Embryonic facial prominence (tissue), 1 donor: ENCODE results near the gene TNFAIP3.
"Not testable (repeated sequence)": the region's sequence is repeated elsewhere in the genome, so short reads cannot be mapped to it uniquely, and the experiment has no call there.

ENCODE experiments used
- DNase-seq: peaks from one replicate; pipeline ENCODE4 v3.0.0-alpha.2; 2016; ENCODE audit errors: extremely low spot score

Gene TNFAIP3

DNA sequence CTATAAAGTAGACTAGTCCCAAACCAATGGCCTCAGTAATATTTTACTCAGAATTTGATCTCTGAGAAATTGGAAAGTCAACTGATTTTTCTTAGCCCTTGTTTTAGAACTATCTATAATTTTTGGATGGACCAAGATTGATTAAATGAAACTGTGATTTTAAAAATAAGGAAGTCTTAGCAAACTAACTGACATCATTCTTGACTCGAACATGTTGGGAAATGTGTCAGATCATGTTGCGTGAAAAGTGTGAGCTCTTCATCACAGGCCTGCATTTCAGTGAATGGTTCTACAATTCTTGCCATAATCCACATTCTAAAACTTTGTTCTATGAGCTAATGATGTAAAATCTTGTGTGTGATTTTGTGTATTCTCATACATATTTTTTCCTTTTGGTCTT lies 11.0 kb downstream of the TNFAIP3 start:
- DNase-seq: no peak

DNA sequence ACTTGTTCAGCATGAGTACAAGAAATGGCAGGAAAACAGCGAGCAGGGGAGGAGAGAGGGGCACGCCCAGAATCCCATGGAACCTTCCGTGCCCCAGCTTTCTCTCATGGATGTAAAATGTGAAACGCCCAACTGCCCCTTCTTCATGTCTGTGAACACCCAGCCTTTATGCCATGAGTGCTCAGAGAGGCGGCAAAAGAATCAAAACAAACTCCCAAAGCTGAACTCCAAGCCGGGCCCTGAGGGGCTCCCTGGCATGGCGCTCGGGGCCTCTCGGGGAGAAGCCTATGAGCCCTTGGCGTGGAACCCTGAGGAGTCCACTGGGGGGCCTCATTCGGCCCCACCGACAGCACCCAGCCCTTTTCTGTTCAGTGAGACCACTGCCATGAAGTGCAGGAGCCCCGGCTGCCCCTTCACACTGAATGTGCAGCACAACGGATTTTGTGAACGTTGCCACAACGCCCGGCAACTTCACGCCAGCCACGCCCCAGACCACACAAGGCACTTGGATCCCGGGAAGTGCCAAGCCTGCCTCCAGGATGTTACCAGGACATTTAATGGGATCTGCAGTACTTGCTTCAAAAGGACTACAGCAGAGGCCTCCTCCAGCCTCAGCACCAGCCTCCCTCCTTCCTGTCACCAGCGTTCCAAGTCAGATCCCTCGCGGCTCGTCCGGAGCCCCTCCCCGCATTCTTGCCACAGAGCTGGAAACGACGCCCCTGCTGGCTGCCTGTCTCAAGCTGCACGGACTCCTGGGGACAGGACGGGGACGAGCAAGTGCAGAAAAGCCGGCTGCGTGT lies 11.6 kb downstream of the TNFAIP3 start:
- DNase-seq: no peak

DNA sequence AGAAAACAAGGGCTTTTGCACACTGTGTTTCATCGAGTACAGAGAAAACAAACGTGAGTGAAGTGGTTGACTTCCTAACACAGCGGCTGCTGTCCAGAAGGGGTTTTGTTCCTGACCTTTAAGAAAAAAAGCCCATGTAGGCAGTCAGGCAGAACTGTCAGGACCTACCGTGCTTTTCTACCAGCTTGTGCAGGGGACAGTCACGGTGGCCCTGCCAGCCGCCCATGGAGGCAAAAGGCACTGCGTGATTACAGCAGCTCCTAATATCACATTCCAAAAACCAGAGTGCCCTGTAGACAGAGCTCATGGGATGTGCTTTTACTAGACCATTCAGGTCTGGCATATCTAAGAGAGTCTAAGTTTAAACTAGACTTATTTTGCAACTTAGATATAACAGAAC lies 12.2 kb downstream of the TNFAIP3 start:
- no peak for DNase-seq

DNA sequence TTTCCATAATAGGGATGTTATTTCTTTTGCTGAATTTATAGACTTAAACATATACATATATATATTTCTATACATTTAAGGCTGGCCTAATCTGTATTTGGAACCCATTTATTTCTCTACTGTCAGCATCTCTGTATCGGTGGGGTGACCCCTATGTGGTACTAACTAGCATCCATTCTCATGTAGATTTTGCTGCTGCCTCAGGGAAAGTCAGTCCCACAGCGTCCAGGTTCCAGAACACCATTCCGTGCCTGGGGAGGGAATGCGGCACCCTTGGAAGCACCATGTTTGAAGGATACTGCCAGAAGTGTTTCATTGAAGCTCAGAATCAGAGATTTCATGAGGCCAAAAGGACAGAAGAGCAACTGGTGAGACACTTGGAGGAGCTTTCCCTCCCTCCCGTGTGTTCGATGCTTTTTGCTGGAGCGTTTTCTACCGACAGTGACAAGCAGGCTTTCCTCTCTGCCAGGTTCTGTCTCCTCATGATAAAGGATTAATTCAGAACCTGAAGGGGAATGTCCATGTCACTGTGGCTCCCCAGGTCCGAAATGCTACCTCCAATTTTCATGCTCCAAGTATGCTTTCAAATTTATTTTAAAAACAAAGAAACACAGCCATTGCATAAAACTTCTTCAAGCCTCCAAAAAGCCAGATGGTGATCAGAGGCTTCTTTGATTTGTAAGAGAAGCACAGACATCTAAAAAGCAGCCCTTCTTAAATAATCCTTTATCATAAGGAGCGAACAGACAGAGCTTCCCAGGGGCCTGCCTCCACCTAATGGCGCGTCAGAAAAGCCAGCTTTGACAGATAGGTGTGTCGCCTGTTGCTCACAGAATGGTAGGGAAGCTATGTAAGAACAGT lies 13.1 kb downstream of the TNFAIP3 start:
- DNase-seq: no peak

DNA sequence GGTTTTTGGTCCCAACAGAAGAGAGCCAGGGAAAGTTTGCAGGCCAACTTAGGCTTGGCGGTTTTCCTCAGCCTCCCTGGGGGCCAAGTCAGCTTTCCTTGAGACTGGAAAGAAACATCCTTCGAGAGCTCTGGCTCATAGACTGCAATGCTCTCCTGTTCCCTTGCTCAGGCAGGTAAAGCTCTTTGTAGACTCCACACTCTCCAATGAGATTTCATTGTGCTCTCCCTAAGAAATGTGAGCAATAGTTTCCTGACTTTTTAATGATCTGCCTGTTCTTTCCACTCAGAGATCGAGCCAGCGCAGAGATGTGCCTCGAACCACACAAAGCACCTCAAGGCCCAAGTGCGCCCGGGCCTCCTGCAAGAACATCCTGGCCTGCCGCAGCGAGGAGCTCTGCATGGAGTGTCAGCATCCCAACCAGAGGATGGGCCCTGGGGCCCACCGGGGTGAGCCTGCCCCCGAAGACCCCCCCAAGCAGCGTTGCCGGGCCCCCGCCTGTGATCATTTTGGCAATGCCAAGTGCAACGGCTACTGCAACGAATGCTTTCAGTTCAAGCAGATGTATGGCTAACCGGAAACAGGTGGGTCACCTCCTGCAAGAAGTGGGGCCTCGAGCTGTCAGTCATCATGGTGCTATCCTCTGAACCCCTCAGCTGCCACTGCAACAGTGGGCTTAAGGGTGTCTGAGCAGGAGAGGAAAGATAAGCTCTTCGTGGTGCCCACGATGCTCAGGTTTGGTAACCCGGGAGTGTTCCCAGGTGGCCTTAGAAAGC lies 13.9 kb downstream of the TNFAIP3 start:
- no peak for DNase-seq

DNA sequence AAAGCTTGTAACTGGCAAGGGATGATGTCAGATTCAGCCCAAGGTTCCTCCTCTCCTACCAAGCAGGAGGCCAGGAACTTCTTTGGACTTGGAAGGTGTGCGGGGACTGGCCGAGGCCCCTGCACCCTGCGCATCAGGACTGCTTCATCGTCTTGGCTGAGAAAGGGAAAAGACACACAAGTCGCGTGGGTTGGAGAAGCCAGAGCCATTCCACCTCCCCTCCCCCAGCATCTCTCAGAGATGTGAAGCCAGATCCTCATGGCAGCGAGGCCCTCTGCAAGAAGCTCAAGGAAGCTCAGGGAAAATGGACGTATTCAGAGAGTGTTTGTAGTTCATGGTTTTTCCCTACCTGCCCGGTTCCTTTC lies 14.4 kb downstream of the TNFAIP3 start:
- DNase-seq: no peak

DNA sequence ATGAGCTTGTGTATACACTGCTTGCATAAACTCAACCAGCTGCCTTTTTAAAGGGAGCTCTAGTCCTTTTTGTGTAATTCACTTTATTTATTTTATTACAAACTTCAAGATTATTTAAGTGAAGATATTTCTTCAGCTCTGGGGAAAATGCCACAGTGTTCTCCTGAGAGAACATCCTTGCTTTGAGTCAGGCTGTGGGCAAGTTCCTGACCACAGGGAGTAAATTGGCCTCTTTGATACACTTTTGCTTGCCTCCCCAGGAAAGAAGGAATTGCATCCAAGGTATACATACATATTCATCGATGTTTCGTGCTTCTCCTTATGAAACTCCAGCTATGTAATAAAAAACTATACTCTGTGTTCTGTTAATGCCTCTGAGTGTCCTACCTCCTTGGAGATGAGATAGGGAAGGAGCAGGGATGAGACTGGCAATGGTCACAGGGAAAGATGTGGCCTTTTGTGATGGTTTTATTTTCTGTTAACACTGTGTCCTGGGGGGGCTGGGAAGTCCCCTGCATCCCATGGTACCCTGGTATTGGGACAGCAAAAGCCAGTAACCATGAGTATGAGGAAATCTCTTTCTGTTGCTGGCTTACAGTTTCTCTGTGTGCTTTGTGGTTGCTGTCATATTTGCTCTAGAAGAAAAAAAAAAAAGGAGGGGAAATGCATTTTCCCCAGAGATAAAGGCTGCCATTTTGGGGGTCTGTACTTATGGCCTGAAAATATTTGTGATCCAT lies 15.3 kb downstream of the TNFAIP3 start:
- DNase-seq: no peak

DNA sequence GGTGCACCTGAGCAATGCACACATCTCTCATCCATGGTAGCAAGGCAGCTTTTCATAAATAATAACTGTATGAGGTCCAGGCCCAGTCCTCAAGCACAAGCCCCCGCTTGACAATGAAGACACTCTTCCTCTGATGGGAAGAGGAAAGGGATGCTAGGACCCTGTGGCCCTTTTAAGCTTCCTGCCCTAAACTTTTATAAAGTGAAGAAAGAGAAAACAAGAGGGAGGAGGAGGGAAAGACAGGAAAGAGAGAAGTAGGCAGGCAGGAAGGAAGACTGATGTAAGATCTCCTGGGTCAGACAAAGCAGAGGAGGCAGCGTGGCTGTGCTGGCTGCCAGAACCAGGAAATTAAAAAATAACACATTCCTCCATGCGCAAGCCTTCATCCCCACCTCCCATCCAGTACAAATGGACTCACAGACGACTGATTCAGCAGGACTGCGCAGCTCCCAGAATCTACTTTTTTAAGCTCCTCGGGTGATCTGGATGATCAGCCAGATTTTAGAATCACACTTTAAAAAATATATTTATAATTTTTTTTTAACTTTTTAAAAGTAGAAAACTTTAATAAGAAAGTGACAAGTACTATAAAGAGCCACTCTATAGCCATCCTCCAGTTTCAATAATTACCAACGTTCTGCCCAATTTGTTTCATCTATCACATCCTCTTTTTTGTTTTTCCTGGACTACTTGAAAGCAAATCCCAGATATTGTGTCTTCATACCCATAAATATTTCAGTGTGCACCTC lies 16.5 kb downstream of the TNFAIP3 start:
- DNase-seq: no peak

DNA sequence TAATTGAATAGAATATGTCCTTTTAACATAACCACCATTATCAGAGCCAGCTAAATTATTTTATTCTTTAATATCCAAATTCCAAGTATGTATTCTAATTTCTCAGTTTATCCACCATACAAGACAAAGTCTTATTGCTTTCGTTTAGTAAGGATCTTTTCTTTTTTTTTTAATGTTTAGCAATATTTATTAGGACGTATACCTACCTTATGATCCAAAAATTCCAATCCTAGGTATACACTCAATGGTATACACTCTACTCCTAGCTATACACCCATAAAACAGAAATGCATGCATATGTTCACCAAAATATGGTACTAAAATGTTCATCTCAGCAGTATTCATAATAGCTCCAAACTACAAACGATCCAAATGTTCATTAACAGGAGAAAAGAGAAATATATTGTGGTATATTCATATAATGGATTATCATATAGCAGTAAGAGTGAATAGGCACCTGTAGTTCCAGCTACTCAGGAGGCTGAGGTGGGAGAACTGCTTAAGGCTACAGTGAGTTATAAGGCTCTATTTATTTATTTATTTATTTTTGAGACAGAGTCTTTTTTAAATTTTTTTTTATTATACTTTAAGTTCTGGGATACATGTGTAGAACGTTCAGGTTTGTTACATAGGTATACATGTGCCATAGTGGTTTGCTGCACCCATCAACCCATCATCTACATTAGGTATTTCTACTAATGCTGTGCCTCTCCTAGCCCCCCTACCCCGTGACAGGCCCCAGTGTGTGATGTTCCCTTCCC lies 17.3 kb downstream of the TNFAIP3 start:
- no peak for DNase-seq

DNA sequence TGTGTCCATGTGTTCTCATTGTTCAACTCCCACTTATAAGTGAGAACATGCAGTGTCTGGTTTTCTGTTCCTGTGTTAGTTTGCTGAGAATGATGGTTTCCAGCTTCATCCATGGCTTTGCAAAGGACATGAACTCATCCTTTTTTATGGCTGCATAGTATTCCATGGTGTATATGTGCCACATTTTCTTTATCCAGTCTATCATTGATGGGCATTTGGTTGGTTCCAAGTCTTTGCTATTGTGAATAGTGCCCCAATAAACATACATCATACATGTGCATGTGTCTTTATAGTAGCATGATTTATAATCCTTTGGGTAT lies 17.8 kb downstream of the TNFAIP3 start:
- DNase-seq: not testable (repeated sequence)

DNA sequence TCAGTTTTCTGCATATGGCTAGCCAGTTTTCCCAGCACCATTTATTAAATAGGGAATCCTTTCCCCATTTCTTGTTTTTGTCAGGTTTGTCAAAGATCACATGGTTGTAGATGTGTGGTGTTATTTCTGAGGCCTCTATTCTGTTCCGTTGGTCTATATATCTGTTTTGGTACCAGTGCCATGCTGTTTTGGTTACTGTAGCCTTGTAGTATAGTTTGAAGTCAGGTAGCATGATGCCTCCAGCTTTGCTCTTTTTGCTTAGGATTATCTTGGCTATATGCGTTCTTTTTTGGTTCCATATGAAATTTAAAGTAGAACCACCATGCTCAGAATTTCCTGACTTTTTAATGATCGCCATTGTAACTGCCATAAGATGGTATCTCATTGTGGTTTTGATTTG lies 19.2 kb downstream of the TNFAIP3 start:
- not testable (repeated sequence) for DNase-seq

DNA sequence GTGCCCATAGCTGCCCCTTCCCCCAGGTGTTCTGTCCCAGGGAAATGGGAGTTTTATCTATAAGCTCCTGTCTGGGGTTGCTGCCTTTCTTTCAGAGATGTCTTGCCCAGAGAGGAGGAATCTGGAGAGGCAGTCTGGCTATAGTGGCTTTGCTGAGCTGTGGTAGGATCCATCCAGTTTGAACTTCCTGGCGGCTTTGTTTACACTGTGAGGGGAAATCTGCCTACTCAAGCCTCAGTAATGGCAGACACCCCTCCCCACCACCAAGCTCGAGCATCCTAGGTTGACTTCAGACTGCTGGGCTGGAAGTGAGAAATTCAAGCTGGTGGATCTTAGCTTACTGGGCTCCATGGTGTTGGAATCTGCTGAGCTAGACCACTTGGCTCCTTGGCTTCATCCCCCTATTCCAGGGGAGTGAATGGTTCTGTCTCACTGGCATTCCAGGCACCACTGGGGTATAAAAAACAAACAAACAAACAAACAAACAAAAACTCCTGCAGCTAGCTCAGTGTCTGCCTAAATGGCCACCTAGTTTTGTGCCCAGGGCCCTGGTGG lies 24.0 kb downstream of the TNFAIP3 start:
- DNase-seq: no peak

DNA sequence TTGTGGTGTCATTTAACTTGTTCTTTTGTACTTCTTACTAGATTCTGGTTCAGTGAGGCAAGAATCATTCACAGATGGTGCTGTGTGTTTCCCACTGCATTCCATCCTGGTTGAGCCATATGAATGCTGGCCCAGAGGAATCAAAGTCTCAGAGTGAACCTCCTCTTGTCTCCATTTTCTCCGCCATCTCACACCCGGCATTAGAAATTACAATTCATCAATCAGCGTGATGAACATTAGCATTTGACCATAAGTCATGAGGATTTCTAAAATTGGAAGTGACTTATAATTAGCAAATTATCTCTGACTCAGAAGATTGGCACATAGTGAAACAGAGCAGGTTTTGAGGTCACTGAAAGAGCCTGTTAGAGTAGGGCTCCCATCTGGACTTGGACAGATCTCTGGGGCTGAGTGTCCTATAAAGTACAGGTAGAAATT lies 25.2 kb downstream of the TNFAIP3 start:
- no peak for DNase-seq

DNA sequence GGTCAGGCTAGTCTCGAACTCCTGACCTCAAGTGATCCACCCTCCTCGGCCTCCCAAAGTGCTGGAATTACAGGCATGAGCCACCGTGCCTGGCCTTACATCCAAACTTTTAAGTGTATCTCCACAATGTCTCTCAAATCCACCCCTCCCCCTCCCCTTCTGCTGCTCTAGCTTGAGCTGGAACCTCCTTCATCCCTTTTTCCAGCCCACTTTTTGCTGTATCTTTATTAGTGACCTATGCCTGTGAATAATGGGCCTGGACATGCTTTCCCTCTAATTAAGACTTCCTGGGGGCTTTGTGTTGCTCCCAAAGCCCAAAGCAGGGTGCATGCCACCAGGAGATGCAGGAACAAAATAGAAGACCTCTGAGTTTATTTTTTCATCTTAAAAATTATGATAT lies 26.1 kb downstream of the TNFAIP3 start:
- no peak for DNase-seq

DNA sequence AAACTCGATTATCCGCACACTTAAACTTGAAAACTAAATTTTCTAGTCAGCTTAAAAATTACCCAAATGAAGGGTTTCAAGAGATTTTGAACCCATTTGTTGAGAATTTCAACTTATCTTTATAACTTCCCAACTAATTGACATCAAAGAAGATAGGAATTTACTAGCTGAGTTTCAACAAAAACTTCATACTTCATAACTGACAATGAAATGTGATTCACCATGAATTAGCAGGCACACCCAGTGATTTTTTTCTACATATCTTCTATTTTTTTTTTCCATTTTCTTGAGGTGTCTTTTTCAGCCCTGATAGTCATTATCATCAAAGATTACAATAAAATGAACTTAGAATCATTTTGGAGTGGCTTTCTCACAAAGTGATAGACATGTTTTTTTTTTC lies 26.7 kb downstream of the TNFAIP3 start:
- no peak for DNase-seq

DNA sequence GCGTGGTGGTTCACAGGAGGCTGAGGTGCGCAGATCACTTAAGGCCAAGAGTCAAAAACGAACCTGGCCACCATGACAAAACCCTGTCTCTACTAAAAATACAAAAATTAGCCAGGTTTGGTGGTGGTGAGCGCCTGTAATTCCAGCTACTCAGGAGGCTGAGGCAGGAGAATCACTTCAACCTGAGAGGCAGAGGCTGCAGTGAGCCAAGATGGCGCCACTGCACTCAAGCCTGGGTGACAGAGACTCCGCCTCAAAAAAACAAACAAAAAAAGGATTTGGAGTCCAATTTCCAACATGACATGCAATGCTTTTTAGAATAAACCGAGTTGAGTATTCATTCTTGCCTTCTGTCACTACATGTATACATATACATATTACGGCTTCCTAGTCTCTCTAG lies 27.3 kb downstream of the TNFAIP3 start:
- not testable (repeated sequence) for DNase-seq

DNA sequence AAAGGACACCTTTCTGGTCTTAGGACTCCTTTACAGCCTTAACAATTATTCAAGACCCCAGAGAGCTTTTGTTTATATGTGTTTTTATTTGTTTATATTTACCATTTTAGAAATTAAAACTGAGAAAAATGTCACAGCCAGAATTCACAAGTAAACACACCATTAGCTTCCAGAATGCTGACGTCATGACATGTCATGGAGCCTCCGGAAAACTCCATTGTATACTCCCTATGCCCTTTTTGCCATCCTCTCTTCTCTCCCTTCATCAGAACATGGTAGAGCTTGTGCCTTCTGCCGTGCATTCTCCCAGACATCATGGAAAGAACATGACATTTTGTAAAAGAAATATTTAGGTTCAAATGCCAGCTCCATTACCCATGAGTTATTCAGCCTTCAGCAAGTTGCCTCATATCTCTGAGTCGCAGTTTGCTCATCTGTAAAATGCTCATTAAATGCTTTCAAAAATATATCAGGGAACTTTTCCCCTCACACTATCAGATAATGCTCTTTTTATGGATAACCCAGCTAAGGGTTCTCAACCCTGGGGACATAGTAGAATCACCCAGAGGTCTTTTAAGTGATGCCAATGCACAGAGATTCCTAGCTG lies 27.8 kb downstream of the TNFAIP3 start:
- no peak for DNase-seq

DNA sequence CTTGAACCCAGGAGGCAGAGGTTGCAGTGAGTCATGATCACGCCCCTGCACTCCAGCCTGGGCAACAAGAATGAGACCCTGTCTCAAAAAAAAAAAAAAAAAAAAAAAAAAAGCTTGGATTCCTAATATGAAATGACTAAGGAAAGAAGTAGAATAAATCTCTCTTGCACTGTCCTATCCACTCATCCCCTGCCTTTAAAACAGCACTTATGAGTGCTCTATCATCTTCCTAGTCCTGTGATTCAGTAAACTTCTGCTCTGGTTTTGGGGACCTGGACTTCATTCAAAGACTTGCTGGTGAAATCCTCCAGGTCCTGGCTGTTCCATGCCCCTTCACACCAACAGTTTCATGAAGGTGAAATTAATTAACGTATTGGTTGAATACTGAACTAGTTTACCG lies 29.6 kb downstream of the TNFAIP3 start:
- no peak for DNase-seq

DNA sequence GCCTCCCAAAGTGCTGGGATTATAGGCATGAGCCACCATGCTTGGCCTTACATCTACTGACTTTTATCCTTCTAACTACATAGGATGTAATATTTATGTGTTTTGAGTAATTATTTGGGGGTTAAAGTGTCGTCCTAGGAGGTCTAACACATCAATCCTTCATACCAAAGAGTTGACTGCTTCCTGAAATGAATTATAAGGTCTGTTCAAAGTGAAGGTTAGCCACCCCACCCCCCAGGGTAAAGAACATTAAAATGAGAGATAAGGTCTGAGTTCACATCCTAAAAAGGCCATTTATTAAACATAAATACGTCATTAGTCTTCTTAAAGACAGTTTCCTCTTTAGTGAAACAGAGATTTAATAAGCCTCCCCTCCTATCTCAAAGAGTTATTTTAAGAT lies 33.8 kb downstream of the TNFAIP3 start:
- DNase-seq: no peak

DNA sequence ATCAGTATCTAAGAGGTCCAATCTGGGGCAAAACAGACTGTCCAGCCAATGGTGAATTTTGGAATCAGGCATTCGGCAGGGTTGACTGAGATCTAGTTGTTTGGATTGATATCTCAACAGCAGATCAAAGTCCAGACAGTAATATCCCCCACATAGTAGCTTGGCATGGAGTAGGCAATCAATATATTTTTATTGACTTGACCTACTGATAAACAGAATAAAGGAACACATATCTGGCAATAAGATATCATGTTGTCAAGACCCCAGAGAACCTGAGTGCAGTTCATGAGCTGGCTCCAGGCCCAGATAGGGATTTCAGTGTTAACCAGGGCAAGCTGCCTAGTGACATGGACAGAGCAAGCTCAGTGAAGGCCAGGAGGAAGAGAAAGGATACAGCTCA lies 34.4 kb downstream of the TNFAIP3 start:
- DNase-seq: no peak
